ENCODE results near the gene NDUFS1.
"Not testable (repeated sequence)": the region's sequence is repeated elsewhere in the genome, so short reads cannot be mapped to it uniquely, and the experiment has no call there.

NDUFS1 gene

GRCh38 chr2:206098471-206098870 lies 60.8 kb downstream of the NDUFS1 start:
- no peak for DNase-seq (ENCODE audit: low read depth in 2 of 2)

GRCh38 chr2:206096876-206097275 lies 62.4 kb downstream of the NDUFS1 start:
- no peak for DNase-seq (ENCODE audit: low read depth in 2 of 2)

- DNase-seq (ENCODE audit: low read depth in 2 of 2), result no peak
These were observed 63.5 kb downstream of the NDUFS1 start for GRCh38 chr2:206095536-206096332.

- DNase-seq (ENCODE audit: low read depth in 2 of 2), result no peak
These were observed 66.9 kb downstream of the NDUFS1 start for GRCh38 chr2:206092297-206092696.

- DNase-seq (ENCODE audit: low read depth in 2 of 2), result no peak
These were observed 71.0 kb downstream of the NDUFS1 start for GRCh38 chr2:206088248-206088647.

GRCh38 chr2:206086716-206087350 lies 72.4 kb downstream of the NDUFS1 start:
- DNase-seq (ENCODE audit: low read depth in 2 of 2), result no peak

- DNase-seq (ENCODE audit: low read depth in 2 of 2), result peak; percentile 68 to 70
These were observed 73.3 kb downstream of the NDUFS1 start, which contains the start of gene INO80D for GRCh38 chr2:206085742-206086445. Gene INO80D (minus strand): TSS chr2:206086174. CDS start chr2:206063016, 23,158 bp downstream.

GRCh38 chr2:206084870-206085741 lies 74.1 kb downstream of the NDUFS1 start:
- no peak for DNase-seq (ENCODE audit: low read depth in 2 of 2)

GRCh38 chr2:206084439-206084869 lies 74.8 kb downstream of the NDUFS1 start:
- DNase-seq (ENCODE audit: low read depth in 2 of 2), result peak; percentile 35 to 44

GRCh38 chr2:206083602-206084438 lies 75.4 kb downstream of the NDUFS1 start:
- DNase-seq (ENCODE audit: low read depth in 2 of 2), result no peak

GRCh38 chr2:206082298-206082843 lies 76.9 kb downstream of the NDUFS1 start:
- no peak for DNase-seq (ENCODE audit: low read depth in 2 of 2)

- no peak for DNase-seq (ENCODE audit: low read depth in 2 of 2)
These were observed 78.3 kb downstream of the NDUFS1 start for GRCh38 chr2:206080927-206081326.

GRCh38 chr2:206079699-206080465 lies 79.4 kb downstream of the NDUFS1 start:
- DNase-seq (ENCODE audit: low read depth in 2 of 2), result no peak

- DNase-seq (ENCODE audit: low read depth in 2 of 2), result not testable (repeated sequence)
These were observed 81.4 kb downstream of the NDUFS1 start for GRCh38 chr2:206077879-206078278.

GRCh38 chr2:206075113-206075512 lies 84.1 kb downstream of the NDUFS1 start:
- DNase-seq (ENCODE audit: low read depth in 2 of 2), result no peak

GRCh38 chr2:206071807-206072206 lies 87.4 kb downstream of the NDUFS1 start:
- DNase-seq (ENCODE audit: low read depth in 2 of 2), result no peak

GRCh38 chr2:206069417-206069816 lies 89.8 kb downstream of the NDUFS1 start:
- no peak for DNase-seq (ENCODE audit: low read depth in 2 of 2)

- no peak for DNase-seq (ENCODE audit: low read depth in 2 of 2)
These were observed 91.0 kb downstream of the NDUFS1 start for GRCh38 chr2:206068207-206068606.

Measured in fibroblast of skin of left quadriceps (primary cell).